Natural killer cell treated with Interleukin-12 subunit alpha and Interleukin-12 subunit beta and Interleukin-15 and Interleukin-18, amount 100 ng/mL, for 72 hours (primary cell): ENCODE measurements around the gene ADISSP. TPM values are rescaled to one million over a fixed set of nuclear protein-coding genes. Genes with fewer than 3 reads are reported as not detected.

ENCODE experiments used
- ATAC-seq, 2 donors: fragments of 150-1000 bp; cut with Tn5 transposase in 1 of 2; sonication (Bioruptor Pico), chemical (Tn5 transposase) in 1 of 2; 2 replicates each; pipeline ENCODE4 v1.10.0; 2021
- DNase-seq: peaks from one replicate; pipeline ENCODE4 v3.0.0; 2022; ENCODE audit warnings: low spot score
- H3K27ac Mint-ChIP-seq, 2 donors: 1 replicate in 1 of 2; 2 replicates in 1 of 2; pipeline ENCODE4 v1.8.0; 2022; ENCODE audit warnings: mixed read lengths in 2 of 2, mild to moderate bottlenecking in 1 of 2, moderate library complexity in 1 of 2
- H3K27me3 Mint-ChIP-seq, 2 donors: 1 replicate in 1 of 2; 2 replicates in 1 of 2; pipeline ENCODE4 v1.8.0; 2022; ENCODE audit warnings: mixed read lengths in 2 of 2
- H3K36me3 Mint-ChIP-seq: one replicate; pipeline ENCODE4 v1.8.0; 2022; ENCODE audit warnings: mixed read lengths
- H3K4me1 Mint-ChIP-seq, 2 donors: 1 replicate in 1 of 2; 2 replicates in 1 of 2; pipeline ENCODE4 v1.8.0; 2022; ENCODE audit warnings: low read depth in 2 of 2, mixed read lengths in 2 of 2, mild to moderate bottlenecking in 1 of 2
- H3K4me3 Mint-ChIP-seq: one replicate; pipeline ENCODE4 v1.8.0; 2022; ENCODE audit warnings: mixed read lengths
- H3K9me3 Mint-ChIP-seq: 2 replicates; pipeline ENCODE4 v1.8.0; 2022; ENCODE audit warnings: mixed read lengths
- total RNA-seq, 2 donors: library from RNA; stranded (reverse); gene quantifications; one replicate each; pipeline ENCODE4 v1.2.3, GENCODE V29; 2022

Gene ADISSP
- total RNA-seq, 2 donors from 2014 or later = 29.5 to 89.2 TPM

GRCh38 chr20:3781153-3781910, 13.8 kb upstream of the ADISSP start, which contains the start of gene SPEF1:
SPEF1 (minus strand) TSS chr20:3781448; CDS start chr20:3781287, 161 bp downstream.
- peaks cover 41% of the 10 kb centered on the region in 2 donors for H3K4me1 Mint-ChIP-seq

GRCh38 chr20:3778976-3779375, 11.4 kb upstream of the ADISSP start:
- ATAC-seq = no peak

More at GRCh38 chr20:3781153-3781910, 13.8 kb upstream of the ADISSP start, which contains the start of gene SPEF1:
- Mint-ChIP-seq H3K27ac (peak within 1 kb of the TSS; percentile 48 to 50), H3K36me3 (no peaks in the 10 kb centered on the region), H3K4me3 (peak within 1 kb of the TSS; percentile 19), H3K27me3 (no peaks in the 10 kb centered on the region), H3K9me3 (no peaks in the 10 kb centered on the region)
- no peak for DNase-seq
- peak; percentile 51 to 74 for ATAC-seq

DNA sequence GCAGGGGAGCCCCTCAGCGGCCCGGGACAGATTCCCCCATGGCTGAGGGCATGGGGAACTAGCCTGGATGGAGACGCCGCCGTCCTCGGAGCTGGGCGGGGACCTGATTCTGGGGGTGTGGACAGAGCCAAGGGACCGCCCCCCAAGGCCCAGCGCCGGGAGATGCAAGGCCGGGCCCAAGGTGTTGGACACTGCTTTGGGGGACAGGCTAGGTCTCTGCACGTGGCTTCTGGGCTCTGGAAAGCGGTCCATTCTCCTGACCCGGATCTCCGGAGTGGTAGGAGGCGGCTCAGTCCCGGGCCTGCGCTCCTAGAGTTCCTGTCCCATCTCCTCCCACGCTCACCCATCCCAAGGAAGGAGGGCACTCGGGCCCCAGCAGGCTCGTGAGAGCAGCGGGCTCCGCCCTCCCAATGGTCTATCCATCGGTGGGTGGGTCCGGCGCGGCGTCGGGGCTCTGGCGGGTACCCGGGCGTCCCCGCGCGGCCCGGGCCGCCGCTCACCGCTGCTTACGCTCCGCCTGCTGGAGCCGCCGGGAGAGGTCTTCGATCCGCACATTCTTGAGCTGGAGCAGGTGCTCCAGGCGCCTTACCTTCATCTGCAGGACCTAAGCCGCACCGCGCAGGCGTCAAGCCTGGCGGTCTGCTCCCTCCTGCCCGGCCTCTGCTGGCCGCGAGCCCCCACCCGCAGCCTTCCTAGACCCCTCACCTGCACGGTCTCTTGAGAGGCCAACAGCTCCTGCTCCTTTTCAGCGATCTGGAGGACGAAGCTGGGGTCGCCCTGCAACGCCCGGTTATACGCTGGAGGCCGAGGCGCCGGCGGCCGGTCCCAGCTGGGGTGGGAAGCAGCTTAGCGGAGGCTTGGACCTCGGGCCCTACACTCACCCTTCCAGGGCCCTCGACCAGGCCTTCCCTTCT, 10.4 kb upstream of the ADISSP start:
- peak overlapping the region; percentile 70 for H3K4me3 Mint-ChIP-seq
- no peak overlapping the region for H3K27ac Mint-ChIP-seq
- DNase-seq (no peak), ATAC-seq (peak; percentile 83 to 84)
- H3K36me3 Mint-ChIP-seq = no peaks in the 10 kb centered on the region
- peaks cover 27 to 31% of the 10 kb centered on the region in 2 donors for H3K4me1 Mint-ChIP-seq
- H3K27me3 Mint-ChIP-seq = peaks cover 0 to 2% of the 10 kb centered on the region in 2 donors
- no peaks in the 10 kb centered on the region for H3K9me3 Mint-ChIP-seq

More at GRCh38 chr20:3778976-3779375, 11.4 kb upstream of the ADISSP start:
- no peak for DNase-seq
- H3K36me3 Mint-ChIP-seq = no peaks in the 10 kb centered on the region
- no peak overlapping the region for H3K27ac Mint-ChIP-seq
- H3K27me3 Mint-ChIP-seq = no peaks in the 10 kb centered on the region
- H3K4me1 Mint-ChIP-seq = peaks cover 32 to 36% of the 10 kb centered on the region in 2 donors
- peak overlapping the region; percentile 39 for H3K4me3 Mint-ChIP-seq
- H3K9me3 Mint-ChIP-seq = no peaks in the 10 kb centered on the region

DNA sequence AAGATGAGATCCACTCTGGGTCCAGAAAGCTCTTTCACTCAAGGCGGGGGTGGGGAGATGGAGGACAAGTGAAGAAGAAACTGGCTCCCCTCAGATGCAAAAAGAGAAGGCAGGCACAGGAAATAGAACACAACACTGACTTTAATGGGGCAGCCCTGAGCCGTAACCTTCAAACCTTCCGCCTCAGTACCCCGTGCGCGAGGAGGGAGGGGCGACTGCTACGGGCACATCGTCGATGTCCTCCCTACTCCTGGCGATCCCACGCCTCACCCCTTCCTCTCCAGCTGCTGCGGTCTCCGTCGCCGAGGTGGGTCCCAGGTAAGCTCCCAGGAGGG, 9.8 kb upstream of the ADISSP start:
- peak overlapping the region; percentile 70 for H3K4me3 Mint-ChIP-seq
- H3K36me3 Mint-ChIP-seq = no peaks in the 10 kb centered on the region
- H3K9me3 Mint-ChIP-seq = no peaks in the 10 kb centered on the region
- ATAC-seq (peak; percentile 18 to 49), DNase-seq (no peak)
- peaks cover 27 to 31% of the 10 kb centered on the region in 2 donors for H3K4me1 Mint-ChIP-seq
- no peak overlapping the region for H3K27ac Mint-ChIP-seq
- peaks cover 0 to 2% of the 10 kb centered on the region in 2 donors for H3K27me3 Mint-ChIP-seq

GRCh38 chr20:3775457-3776108, 8.0 kb upstream of the ADISSP start:
- no peak overlapping the region for H3K27ac Mint-ChIP-seq
- peaks cover 0 to 2% of the 10 kb centered on the region in 2 donors for H3K27me3 Mint-ChIP-seq
- H3K36me3 Mint-ChIP-seq = no peaks in the 10 kb centered on the region
- H3K9me3 Mint-ChIP-seq = no peaks in the 10 kb centered on the region
- ATAC-seq (no peak), DNase-seq (no peak)
- H3K4me3 Mint-ChIP-seq = no peak overlapping the region
- peaks cover 13 to 15% of the 10 kb centered on the region in 2 donors for H3K4me1 Mint-ChIP-seq

- Mint-ChIP-seq H3K9me3 (no peaks in the 10 kb centered on the region), H3K36me3 (no peaks in the 10 kb centered on the region), H3K4me3 (no peak overlapping the region), H3K4me1 (peaks cover 9 to 13% of the 10 kb centered on the region in 2 donors), H3K27ac (no peak overlapping the region), H3K27me3 (peaks cover 0 to 2% of the 10 kb centered on the region in 2 donors)
- ATAC-seq = no peak
- no peak for DNase-seq
These were observed 4.1 kb upstream of the ADISSP start for GRCh38 chr20:3771552-3772058.

- H3K4me3 Mint-ChIP-seq = peak overlapping the region; percentile 95
- no peaks in the 10 kb centered on the region for H3K27me3 Mint-ChIP-seq
- H3K36me3 Mint-ChIP-seq = no peaks in the 10 kb centered on the region
- peak; percentile 82 for DNase-seq
- H3K27ac Mint-ChIP-seq = peak overlapping the region; percentile 78 to 79
- H3K4me1 Mint-ChIP-seq = peaks cover 9 to 12% of the 10 kb centered on the region in 2 donors
- ATAC-seq = peak; percentile 67 to 72
- no peaks in the 10 kb centered on the region for H3K9me3 Mint-ChIP-seq
These were observed 983 bp upstream of the ADISSP start for GRCh38 chr20:3768342-3769130.

DNA sequence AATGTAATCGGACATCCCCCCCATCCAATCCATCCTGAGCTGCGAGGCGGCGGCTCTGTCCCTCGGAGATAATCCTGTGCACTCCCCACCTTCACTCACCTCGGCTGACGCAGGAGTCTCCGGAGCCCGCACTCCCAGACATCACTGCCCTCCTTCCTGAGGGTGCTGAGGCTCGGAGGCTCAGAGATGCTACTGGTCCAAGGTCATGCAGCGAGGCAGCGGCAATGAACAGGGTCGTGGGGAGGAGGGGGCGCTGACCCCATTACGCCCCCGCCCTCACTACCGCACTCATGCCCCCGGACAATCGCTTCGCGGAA, 485 bp downstream of the ADISSP start:
- peak overlapping the region; percentile 95 for H3K4me3 Mint-ChIP-seq
- DNase-seq (no peak), ATAC-seq (no peak)
- peaks cover 9 to 12% of the 10 kb centered on the region in 2 donors for H3K4me1 Mint-ChIP-seq
- H3K27ac Mint-ChIP-seq = no peak overlapping the region
- no peaks in the 10 kb centered on the region for H3K36me3 Mint-ChIP-seq
- H3K9me3 Mint-ChIP-seq = no peaks in the 10 kb centered on the region
- no peaks in the 10 kb centered on the region for H3K27me3 Mint-ChIP-seq

- peak overlapping the region; percentile 95 for H3K4me3 Mint-ChIP-seq
- no peak overlapping the region for H3K27ac Mint-ChIP-seq
- ATAC-seq (no peak), DNase-seq (no peak)
- H3K36me3 Mint-ChIP-seq = no peaks in the 10 kb centered on the region
- no peaks in the 10 kb centered on the region for H3K9me3 Mint-ChIP-seq
- no peaks in the 10 kb centered on the region for H3K27me3 Mint-ChIP-seq
- peaks cover 9 to 12% of the 10 kb centered on the region in 2 donors for H3K4me1 Mint-ChIP-seq
These were observed 987 bp downstream of the ADISSP start for GRCh38 chr20:3766422-3767109.

DNA sequence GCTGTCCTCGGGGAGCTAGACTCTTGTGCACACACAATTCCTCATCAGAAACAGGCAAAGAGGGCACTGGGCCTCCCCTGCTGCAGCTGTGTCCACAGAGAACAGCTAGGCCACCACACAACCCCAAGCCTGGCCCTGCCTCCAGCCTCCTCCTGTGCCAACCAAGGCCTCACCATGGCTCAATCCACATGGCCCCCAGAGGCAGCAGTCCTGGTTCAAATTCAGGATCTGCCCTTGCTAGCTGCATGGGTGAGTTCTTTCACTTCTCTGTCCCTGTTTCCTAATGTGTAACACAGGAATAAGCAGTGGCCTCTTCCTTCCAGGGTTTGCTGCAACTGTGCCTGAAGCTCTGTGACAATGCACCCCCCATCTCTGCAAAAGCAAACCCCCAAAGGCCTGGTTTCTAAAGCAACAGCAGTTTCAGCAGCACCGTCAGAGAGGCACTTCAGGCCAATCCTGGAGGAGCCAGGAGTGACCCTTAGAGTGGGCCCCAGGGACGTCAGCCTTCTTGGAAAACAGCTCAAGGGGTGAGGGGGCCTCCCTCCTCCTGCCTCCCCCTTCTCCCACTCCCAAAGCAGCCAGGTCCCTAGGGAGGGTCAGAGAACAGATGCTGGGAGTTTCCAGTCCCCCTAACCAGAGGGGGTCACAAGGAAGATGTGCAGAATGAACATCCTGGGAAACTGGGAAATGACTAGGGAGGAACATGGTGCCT, 2.2 kb downstream of the ADISSP start:
- Mint-ChIP-seq H3K4me1 (peaks cover 9 to 12% of the 10 kb centered on the region in 2 donors), H3K27ac (no peak overlapping the region), H3K9me3 (no peaks in the 10 kb centered on the region), H3K27me3 (no peaks in the 10 kb centered on the region), H3K36me3 (no peaks in the 10 kb centered on the region), H3K4me3 (no peak overlapping the region)
- DNase-seq (no peak), ATAC-seq (no peak)

GRCh38 chr20:3764659-3765058, 2.9 kb downstream of the ADISSP start:
- no peaks in the 10 kb centered on the region for H3K36me3 Mint-ChIP-seq
- peaks cover 9 to 12% of the 10 kb centered on the region in 2 donors for H3K4me1 Mint-ChIP-seq
- no peaks in the 10 kb centered on the region for H3K9me3 Mint-ChIP-seq
- no peaks in the 10 kb centered on the region for H3K27me3 Mint-ChIP-seq
- H3K27ac Mint-ChIP-seq = no peak overlapping the region
- no peak for DNase-seq
- H3K4me3 Mint-ChIP-seq = no peak overlapping the region
- ATAC-seq = no peak
